Lower leg skin (tissue), 4 donors: ENCODE measurements around the gene MAPK10. TPM values are rescaled to one million over a fixed set of nuclear protein-coding genes. Genes with fewer than 3 reads are reported as not detected.

Experiments
- DNase-seq, 2 donors: peaks; one replicate each; pipeline ENCODE4 v3.0.0-alpha.2; 2019; ENCODE audit warnings: low spot score in 2 of 2
- H3K4me3 ChIP-seq: fragments of 200-600 bp; sonication (generic); 2 replicates; pipeline ENCODE4 v1.5.1; 2017; ENCODE audit warnings: mild to moderate bottlenecking, low read depth; ENCODE audit not compliant: poor library complexity, severe bottlenecking
- POLR2A ChIP-seq, 2 donors: fragments of 450-650 bp; IDR thresholded peaks; one replicate each; pipeline ENCODE4 v1.6.1; 2016 to 2017; ENCODE audit warnings: antibody characterized with exemption in 2 of 2, mild to moderate bottlenecking in 1 of 2, moderate library complexity in 1 of 2
- WGBS, 2 donors: methylation state at CpG; one replicate each; pipeline ENCODE4 v1.1.5; 2018; 5-methylcytosine and 5-hydroxymethylcytosine counted together
- intact Hi-C: fragments of 100-400 bp; cut with DNase I; formaldehyde crosslinking; loops from one replicate; pipeline ENCODE4 v1.15.0; 2023; ENCODE audit warnings: low total_unique reads
- total RNA-seq, 4 donors: library from RNA; depleted of rRNA; stranded (reverse); fragments of >200 nt; gene quantifications; one replicate each; pipeline ENCODE4 v1.1.0, GENCODE V29; 2016
- TF ChIP-seq, protein P1 (sequence below), 3 donors: fragments of 450-650 bp; IDR thresholded peaks; one replicate each; pipeline ENCODE4 v1.5.1; 2016; ENCODE audit warnings: antibody characterized with exemption in 3 of 3, mild to moderate bottlenecking in 3 of 3, moderate library complexity in 2 of 3

Gene MAPK10
- total RNA-seq, 4 donors from 2014 or later: 1.7 to 3.2 (median 2.8) TPM

DNA sequence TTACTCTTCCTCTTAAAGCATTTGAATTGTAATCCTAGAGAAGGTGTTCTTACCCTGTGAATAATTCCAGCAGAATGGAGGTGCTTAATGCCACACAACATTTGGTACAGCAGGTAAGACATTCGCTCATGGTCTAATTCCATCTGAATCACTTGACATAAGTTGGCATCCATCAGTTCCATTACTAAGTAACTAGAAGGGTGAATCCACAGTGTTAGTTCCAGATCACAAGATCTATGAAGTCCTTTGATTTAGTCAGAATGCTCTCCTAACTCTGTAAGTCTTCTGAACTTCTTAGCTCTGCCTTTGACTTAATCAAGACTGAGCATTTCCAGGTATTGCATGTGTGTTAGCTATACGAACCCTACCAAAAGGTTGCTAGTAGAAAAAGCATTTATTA lies 258.0 kb downstream of the MAPK10 start:
- DNase-seq: no peak
- 91% methylated on average over 2 of the region's 2 CpGs for WGBS, 2 donors
- H3K4me3 ChIP-seq: no peak overlapping the region
- intact Hi-C loops: no loop called here
- no peak for TF ChIP-seq POLR2A (IDR thresholded peaks at IDR 0.05)
- TF ChIP-seq, protein P1, sequence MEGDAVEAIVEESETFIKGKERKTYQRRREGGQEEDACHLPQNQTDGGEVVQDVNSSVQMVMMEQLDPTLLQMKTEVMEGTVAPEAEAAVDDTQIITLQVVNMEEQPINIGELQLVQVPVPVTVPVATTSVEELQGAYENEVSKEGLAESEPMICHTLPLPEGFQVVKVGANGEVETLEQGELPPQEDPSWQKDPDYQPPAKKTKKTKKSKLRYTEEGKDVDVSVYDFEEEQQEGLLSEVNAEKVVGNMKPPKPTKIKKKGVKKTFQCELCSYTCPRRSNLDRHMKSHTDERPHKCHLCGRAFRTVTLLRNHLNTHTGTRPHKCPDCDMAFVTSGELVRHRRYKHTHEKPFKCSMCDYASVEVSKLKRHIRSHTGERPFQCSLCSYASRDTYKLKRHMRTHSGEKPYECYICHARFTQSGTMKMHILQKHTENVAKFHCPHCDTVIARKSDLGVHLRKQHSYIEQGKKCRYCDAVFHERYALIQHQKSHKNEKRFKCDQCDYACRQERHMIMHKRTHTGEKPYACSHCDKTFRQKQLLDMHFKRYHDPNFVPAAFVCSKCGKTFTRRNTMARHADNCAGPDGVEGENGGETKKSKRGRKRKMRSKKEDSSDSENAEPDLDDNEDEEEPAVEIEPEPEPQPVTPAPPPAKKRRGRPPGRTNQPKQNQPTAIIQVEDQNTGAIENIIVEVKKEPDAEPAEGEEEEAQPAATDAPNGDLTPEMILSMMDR (IDR thresholded peaks at IDR 0.05): no peak

DNA sequence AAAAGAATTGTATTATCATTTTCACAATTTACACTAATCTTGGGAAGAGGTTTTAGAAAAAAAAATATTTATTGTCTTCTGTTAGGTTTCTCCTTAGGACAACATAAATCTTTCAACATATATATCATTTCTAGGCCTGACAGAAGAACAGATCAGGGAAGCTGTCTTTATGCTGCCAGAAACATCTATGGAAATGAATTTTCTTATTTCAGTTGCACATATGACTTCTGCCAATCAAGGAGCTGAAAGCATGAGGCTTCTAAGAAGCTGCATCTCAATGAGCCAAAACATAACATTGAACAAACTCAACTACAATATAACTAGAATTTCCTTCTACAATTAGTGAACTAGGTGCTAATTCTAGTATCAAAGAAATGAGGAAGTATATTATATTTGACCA lies 258.4 kb downstream of the MAPK10 start:
- no peak overlapping the region for H3K4me3 ChIP-seq
- DNase-seq: no peak
- TF ChIP-seq POLR2A (IDR thresholded peaks at IDR 0.05): no peak
- TF ChIP-seq, protein P1 (IDR thresholded peaks at IDR 0.05): no peak
- intact Hi-C loops: no loop called here

DNA sequence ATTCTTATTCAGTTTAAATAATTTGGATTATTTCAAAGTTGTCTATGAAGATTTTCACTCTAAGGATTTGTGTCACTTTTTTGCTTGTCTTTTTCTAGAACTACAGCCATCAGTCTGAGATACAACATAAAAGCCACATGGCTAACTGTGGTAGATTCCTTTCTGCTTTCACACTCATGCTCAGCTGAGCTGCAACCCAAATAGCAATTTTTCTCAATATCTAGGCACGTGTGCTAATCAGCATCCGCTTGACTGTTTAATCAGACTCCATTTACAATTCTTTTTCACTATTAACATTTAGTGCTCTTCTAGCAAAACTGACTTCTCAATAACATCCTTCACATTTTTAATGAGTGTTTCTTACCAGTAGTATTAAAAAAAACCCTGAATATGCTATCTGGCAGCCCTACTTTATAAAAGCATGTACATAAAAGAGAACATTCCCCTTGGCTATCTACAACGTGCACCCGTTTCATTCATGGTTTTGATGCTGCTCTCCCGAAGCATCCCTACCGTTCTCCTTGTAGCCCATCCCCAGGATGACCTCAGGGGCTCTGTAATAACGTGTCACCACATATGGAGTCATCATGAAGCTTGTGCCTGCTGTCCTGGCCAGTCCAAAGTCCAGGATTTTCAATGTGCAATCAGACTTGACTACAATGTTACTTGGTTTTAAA lies 259.2 kb downstream of the MAPK10 start:
- no peak for DNase-seq
- WGBS, 2 donors: 57 to 72% methylated on average over 7 of the region's 7 CpGs
- intact Hi-C loops: no loop called here
- TF ChIP-seq, protein P1 (IDR thresholded peaks at IDR 0.05): no peak
- no peak for TF ChIP-seq POLR2A (IDR thresholded peaks at IDR 0.05)
- H3K4me3 ChIP-seq: no peak overlapping the region

DNA sequence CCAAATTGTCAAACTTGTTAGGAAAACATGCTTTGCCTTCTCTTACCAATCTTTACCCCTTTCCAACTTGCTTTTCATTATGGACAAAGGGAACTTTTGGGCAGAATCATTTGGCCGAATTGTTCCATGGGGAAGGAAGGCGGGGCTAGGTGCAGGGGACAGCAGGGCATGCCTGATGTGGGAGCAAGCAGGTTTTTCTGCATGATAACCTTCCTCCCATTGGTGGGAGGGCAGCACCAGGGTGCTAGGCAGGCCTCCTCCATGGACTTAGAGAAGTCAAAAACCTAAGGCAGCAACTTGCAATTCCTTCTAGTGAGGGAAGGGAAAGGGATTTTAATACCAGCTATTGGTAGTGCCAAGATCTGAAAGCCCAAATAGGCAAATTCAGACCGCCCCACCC lies 260.5 kb downstream of the MAPK10 start:
- TF ChIP-seq, protein P1 (IDR thresholded peaks at IDR 0.05): no peak
- no peak for TF ChIP-seq POLR2A (IDR thresholded peaks at IDR 0.05)
- intact Hi-C loops: no loop called here
- 83 to 96% methylated on average over 3 of the region's 3 CpGs for WGBS, 2 donors
- H3K4me3 ChIP-seq: no peak overlapping the region
- no peak for DNase-seq

DNA sequence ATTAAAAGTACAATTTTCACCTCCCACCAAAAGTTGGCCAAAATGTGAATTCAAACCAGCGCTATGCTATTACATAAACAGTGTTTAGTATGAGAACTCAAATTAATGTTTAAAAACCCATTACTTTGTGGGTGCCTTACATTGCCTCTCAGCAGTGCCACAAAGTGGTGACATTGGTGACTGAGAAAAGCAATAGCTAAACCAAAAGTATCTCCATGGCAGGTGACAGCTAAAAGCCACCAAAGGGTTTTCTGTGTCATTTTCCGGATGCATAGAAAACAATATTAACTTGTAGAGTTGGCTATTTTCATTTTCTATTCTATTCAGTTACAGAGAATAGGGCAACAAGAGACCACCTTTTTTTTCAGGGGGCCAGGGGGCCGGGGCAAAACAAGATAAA lies 261.2 kb downstream of the MAPK10 start:
- WGBS, 2 donors: 71 to 83% methylated on average over 3 of the region's 3 CpGs
- no peak overlapping the region for H3K4me3 ChIP-seq
- intact Hi-C loops: no loop called here
- TF ChIP-seq POLR2A (IDR thresholded peaks at IDR 0.05): no peak
- TF ChIP-seq, protein P1 (IDR thresholded peaks at IDR 0.05): no peak
- DNase-seq: no peak

DNA sequence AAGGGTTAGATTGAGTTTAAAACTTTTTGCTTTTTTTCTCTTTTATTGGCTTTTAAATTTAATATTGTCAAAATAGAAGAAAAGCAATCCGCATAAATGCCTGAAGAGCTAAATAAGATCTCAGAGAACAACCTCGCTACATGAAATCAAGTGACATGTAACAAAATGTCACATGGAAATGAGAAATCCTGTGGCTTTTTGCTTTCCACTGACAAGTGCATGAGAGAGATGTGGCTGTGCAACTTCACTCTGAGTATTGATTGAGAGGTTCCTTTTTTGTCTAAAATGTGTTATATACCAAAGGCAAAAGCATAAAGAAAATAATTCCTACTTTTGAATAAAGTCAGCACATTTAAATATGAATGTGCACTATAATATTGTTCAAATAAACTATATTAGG lies 263.5 kb downstream of the MAPK10 start:
- 90 to 92% methylated on average over 2 of the region's 2 CpGs for WGBS, 2 donors
- intact Hi-C loops: no loop called here
- no peak overlapping the region for H3K4me3 ChIP-seq
- no peak for DNase-seq
- no peak for TF ChIP-seq POLR2A (IDR thresholded peaks at IDR 0.05)
- TF ChIP-seq, protein P1 (IDR thresholded peaks at IDR 0.05): no peak
